Neutrophil (primary cell): ENCODE results near the gene WNK2.

Experiments
- H3K27ac ChIP-seq: fragments of 200-600 bp; sonication (generic); 2 replicates; pipeline ENCODE4 v1.5.1; 2016; ENCODE audit warnings: mild to moderate bottlenecking, moderate library complexity
- H3K27me3 ChIP-seq: fragments of 200-600 bp; sonication (generic); 2 replicates; pipeline ENCODE4 v1.6.0; 2016; ENCODE audit warnings: mild to moderate bottlenecking
- H3K36me3 ChIP-seq: fragments of 200-600 bp; sonication (generic); 2 replicates; pipeline ENCODE4 v1.5.1; 2017
- H3K4me1 ChIP-seq, 2 experiments: fragments of 200-600 bp in 1 of 2; sonication (generic) in 1 of 2; 1 replicate in 1 of 2; 2 replicates in 1 of 2; pipeline versions ENCODE4 v1.5.1 to v1.6.1; 2013 to 2016; ENCODE audit warnings: low read depth in 1 of 2, low read length in 1 of 2, mild to moderate bottlenecking in 1 of 2, moderate library complexity in 1 of 2; ENCODE audit not compliant: control insufficient read depth in 1 of 2, insufficient read depth in 1 of 2
- H3K4me3 ChIP-seq, 2 experiments: fragments of 200-600 bp in 1 of 2; sonication (generic) in 1 of 2; 1 replicate in 1 of 2; 2 replicates in 1 of 2; pipeline ENCODE4 v1.5.1; 2013 to 2016; ENCODE audit warnings: low read depth in 1 of 2, low read length in 1 of 2, mild to moderate bottlenecking in 1 of 2, moderate library complexity in 1 of 2
- H3K9me3 ChIP-seq: fragments of 200-600 bp; sonication (generic); 2 replicates; pipeline ENCODE4 v1.5.1; 2016
- TF ChIP-seq, protein P1 (sequence below): fragments of 200-600 bp; sonication (generic); IDR thresholded peaks from 2 replicates; pipeline ENCODE4 v1.5.1; 2016; ENCODE audit warnings: antibody characterized with exemption

The WNK2 gene

DNA sequence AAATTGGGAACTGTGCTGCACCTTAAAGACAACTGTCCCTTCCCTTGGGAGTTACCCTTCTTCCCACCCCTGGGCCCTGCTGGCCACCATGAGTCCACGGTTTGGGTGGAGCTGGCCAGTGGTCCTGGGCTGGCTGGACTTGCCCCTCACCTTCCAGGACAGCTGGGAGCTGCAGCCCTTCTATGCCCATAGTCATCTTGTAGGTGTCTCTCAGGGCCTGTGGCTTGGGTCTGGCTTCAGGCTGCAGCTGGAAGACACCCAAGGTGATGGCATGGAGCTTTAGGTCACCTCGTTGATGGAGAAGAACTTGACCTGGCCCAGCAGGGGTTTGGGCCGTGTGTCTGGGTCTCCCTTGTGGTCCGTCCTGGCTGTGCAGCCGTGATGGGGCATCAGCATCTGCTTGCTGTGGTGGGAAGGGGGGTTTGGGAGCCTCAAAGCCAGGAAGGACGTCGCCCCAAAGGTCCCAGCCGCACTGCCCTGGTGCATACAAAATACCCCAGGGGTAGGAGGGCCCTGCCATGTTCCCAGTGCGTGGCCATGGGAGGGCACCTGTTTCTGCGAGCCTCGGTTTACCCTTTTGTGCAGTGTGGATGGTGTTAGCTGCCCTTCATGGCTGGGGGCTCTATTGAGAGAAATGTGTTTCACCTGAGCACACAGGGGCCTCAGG, 8.9 kb downstream of the WNK2 start:
- H3K4me3 ChIP-seq = no peak overlapping the region

GRCh38 chr9:93193388-93194220, 9.7 kb downstream of the WNK2 start:
- H3K4me3 ChIP-seq = no peak overlapping the region
- H3K27ac ChIP-seq = no peak overlapping the region
- H3K9me3 ChIP-seq = no peaks in the 10 kb centered on the region
- no peaks in the 10 kb centered on the region for H3K36me3 ChIP-seq
- TF ChIP-seq, protein P1, sequence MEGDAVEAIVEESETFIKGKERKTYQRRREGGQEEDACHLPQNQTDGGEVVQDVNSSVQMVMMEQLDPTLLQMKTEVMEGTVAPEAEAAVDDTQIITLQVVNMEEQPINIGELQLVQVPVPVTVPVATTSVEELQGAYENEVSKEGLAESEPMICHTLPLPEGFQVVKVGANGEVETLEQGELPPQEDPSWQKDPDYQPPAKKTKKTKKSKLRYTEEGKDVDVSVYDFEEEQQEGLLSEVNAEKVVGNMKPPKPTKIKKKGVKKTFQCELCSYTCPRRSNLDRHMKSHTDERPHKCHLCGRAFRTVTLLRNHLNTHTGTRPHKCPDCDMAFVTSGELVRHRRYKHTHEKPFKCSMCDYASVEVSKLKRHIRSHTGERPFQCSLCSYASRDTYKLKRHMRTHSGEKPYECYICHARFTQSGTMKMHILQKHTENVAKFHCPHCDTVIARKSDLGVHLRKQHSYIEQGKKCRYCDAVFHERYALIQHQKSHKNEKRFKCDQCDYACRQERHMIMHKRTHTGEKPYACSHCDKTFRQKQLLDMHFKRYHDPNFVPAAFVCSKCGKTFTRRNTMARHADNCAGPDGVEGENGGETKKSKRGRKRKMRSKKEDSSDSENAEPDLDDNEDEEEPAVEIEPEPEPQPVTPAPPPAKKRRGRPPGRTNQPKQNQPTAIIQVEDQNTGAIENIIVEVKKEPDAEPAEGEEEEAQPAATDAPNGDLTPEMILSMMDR = no peak
- no peaks in the 10 kb centered on the region for H3K4me1 ChIP-seq
- peaks cover 56% of the 10 kb centered on the region for H3K27me3 ChIP-seq

More for the DNA sequence above, 8.9 kb downstream of the WNK2 start:
- TF ChIP-seq, protein P1 = no peak
- no peaks in the 10 kb centered on the region for H3K4me1 ChIP-seq
- H3K36me3 ChIP-seq = no peaks in the 10 kb centered on the region
- no peaks in the 10 kb centered on the region for H3K9me3 ChIP-seq
- peaks cover 59% of the 10 kb centered on the region for H3K27me3 ChIP-seq
- H3K27ac ChIP-seq = no peak overlapping the region

GRCh38 chr9:93194221-93194625, 10.3 kb downstream of the WNK2 start:
- H3K27ac ChIP-seq = no peak overlapping the region
- no peak overlapping the region for H3K4me3 ChIP-seq
- H3K9me3 ChIP-seq = no peaks in the 10 kb centered on the region
- TF ChIP-seq, protein P1 = no peak
- no peaks in the 10 kb centered on the region for H3K36me3 ChIP-seq
- no peaks in the 10 kb centered on the region for H3K4me1 ChIP-seq
- peaks cover 50% of the 10 kb centered on the region for H3K27me3 ChIP-seq

DNA sequence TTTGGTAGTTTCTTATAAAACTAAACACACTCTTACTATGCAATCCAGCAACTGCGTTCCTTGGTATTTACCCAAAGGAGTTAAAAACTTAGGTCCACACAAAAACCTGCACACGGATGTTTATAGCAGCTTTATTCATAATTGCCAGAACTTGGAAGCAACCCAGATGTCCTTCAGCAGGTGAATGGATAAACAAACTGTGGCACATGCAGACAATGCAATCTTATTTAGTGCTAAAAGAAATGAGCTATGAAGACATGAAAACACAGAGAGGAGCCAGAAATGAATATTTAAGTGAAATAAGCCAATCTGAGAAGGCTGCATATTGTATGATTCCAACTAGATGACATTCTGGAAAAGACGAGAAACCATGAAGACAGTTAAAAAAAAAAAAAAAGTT, 10.7 kb downstream of the WNK2 start:
- Histone ChIP-seq H3K4me1 (no peaks in the 10 kb centered on the region), H3K9me3 (no peaks in the 10 kb centered on the region), H3K27me3 (peaks cover 45% of the 10 kb centered on the region), H3K36me3 (no peaks in the 10 kb centered on the region), H3K27ac (no peak overlapping the region), H3K4me3 (no peak overlapping the region)
- TF ChIP-seq, protein P1 = no peak

GRCh38 chr9:93196096-93197055, 12.4 kb downstream of the WNK2 start:
- TF ChIP-seq, protein P1 = no peak
- no peak overlapping the region for H3K4me3 ChIP-seq
- peaks cover 37% of the 10 kb centered on the region for H3K27me3 ChIP-seq
- H3K27ac ChIP-seq = no peak overlapping the region
- H3K36me3 ChIP-seq = no peaks in the 10 kb centered on the region
- H3K4me1 ChIP-seq = no peaks in the 10 kb centered on the region
- H3K9me3 ChIP-seq = no peaks in the 10 kb centered on the region
